AG09319 (cell line): Measurements from ENCODE around the gene WFDC1.
"Not testable (repeated sequence)": the region's sequence is repeated elsewhere in the genome, so short reads cannot be mapped to it uniquely, and the experiment has no call there.

Experiments
- DNase-seq: peaks from one replicate; pipeline ENCODE4 v3.0.0-alpha.2; 2010; ENCODE audit warnings: low read depth; ENCODE audit errors: extremely low read depth
- TF ChIP-seq, protein P1 (sequence below): IDR thresholded peaks from 2 replicates; pipeline ENCODE4 v1.5.1; 2011; ENCODE audit warnings: low read depth, mild to moderate bottlenecking, inconsistent platforms, low read length, moderate library complexity

Gene WFDC1

GRCh38 chr16:84334058-84334457 lies 39.4 kb downstream of the WFDC1 start:
- TF ChIP-seq, protein P1, sequence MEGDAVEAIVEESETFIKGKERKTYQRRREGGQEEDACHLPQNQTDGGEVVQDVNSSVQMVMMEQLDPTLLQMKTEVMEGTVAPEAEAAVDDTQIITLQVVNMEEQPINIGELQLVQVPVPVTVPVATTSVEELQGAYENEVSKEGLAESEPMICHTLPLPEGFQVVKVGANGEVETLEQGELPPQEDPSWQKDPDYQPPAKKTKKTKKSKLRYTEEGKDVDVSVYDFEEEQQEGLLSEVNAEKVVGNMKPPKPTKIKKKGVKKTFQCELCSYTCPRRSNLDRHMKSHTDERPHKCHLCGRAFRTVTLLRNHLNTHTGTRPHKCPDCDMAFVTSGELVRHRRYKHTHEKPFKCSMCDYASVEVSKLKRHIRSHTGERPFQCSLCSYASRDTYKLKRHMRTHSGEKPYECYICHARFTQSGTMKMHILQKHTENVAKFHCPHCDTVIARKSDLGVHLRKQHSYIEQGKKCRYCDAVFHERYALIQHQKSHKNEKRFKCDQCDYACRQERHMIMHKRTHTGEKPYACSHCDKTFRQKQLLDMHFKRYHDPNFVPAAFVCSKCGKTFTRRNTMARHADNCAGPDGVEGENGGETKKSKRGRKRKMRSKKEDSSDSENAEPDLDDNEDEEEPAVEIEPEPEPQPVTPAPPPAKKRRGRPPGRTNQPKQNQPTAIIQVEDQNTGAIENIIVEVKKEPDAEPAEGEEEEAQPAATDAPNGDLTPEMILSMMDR = no peak
- no peak for DNase-seq

- TF ChIP-seq, protein P1 = no peak
Observed at GRCh38 chr16:84334482-84334881, 39.8 kb downstream of the WFDC1 start.

DNA sequence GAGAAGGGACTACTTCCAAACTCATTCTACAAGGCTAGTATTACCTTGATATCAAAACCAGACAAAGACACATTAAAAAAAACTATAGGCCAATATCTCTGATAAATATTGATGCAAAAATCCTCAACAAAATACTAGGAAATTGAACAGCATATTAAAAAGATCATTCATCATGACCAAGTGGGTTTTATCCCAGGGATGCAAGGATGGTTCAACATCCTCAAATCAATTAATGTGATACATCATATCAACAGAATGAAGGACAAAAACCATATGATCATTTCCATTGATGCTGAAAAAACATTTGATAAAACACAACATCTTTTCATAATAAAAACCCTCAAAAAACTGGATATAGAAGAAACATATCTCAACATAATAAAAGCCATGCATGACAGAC lies 42.6 kb downstream of the WFDC1 start:
- DNase-seq = not testable (repeated sequence)

More at GRCh38 chr16:84334482-84334881, 39.8 kb downstream of the WFDC1 start:
- DNase-seq = no peak

GRCh38 chr16:84339311-84339710 lies 44.6 kb downstream of the WFDC1 start:
- no peak for DNase-seq
- TF ChIP-seq, protein P1 = no peak

GRCh38 chr16:84339766-84340165 lies 45.1 kb downstream of the WFDC1 start:
- TF ChIP-seq, protein P1 = no peak
- no peak for DNase-seq

DNA sequence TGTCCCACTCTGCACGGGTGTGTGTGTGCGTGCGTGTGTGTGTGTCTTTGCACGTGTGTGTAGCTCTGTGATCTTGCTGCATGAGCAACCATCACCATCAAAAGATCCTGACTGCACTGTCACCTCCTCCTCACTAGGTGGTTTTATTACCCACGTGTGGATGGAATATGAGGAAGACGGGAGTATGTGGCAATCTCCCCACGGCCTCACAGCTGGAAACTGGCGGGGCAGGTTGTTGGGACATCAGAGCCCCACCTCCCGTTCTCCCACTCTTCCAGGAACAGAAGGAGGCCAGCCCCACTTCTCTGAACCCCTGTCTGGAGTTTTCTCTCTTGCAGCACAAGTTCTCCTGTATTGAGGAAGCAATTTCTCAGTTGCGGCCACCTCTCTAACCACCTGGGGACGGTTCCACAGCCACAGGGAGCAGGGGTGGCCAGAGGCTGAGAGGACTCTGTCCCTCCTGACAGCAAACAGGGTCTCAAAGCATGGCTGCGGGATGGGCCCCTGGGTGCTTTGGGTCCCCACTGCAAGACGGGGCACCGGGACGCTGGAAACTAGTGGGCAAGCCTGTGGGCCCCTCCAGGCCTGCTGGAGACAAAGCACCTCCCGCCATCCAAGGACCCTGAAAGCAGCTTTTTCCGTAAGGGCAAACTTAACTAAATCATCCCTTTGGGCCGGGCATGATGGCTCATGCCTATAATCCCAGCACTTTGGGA lies 45.8 kb downstream of the WFDC1 start:
- TF ChIP-seq, protein P1 = no peak
- no peak for DNase-seq

GRCh38 chr16:84341528-84342295 lies 47.0 kb downstream of the WFDC1 start:
- DNase-seq = no peak
- TF ChIP-seq, protein P1 = no peak

DNA sequence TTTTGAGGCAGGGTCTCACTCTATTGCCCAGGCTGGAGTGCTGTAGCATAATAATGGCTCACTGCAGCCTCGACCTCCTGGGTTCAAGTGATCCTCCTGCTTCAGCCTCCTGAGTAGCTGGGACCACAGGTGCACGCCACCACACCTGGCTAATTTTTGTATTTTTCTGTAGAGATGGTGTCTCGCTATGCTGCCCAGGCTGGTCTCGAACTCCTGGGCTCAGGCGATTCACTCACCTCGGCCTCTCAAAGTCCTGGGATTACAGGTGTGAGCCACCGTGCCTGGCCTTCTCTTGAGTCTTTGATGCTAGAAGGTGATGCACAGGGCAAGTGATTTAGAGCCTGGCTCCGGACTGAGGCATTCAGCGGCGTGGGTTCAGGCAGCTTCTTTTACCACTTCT lies 49.1 kb downstream of the WFDC1 start:
- not testable (repeated sequence) for DNase-seq
